Measurements from ENCODE around the gene EFS. TPM values are rescaled to one million over a fixed set of nuclear protein-coding genes. Genes with fewer than 3 reads are reported as not detected.
A peak's percentile ranks its signal among the peaks of the same experiment; 100 is the strongest.

The EFS gene
- total RNA-seq, 1 donor from 2014 or later = 15.5 TPM

- DNase-seq (ENCODE audit: low spot score) = peak; percentile 93
Measured at GRCh38 chr14:23306412-23307145, 58.4 kb downstream of the EFS start, which contains the start of gene BCL2L2. Gene BCL2L2, plus strand, starts transcription at chr14:23306833. Its CDS starts 935 bp downstream, at chr14:23307768.

Small RNAs within 50 kb of the gene (microRNA-seq; reads per million reads assigned to microRNA genes)
- gene MIR208A (ENCODE audit: borderline number of aligned reads) = 16.7 reads per million, percentile 15 among the genes with 10 or more reads in this experiment

Other genes starting within 250 kb of the EFS start
- not detected for gene CEBPE, start 245.9 kb downstream of the EFS start, total RNA-seq
- gene SLC7A8, start 181.5 kb downstream of the EFS start, total RNA-seq = 33.4 TPM
- not detected for gene RNF212B, start 127.2 kb downstream of the EFS start, total RNA-seq
- 6.8 TPM for gene HOMEZ, start 79.0 kb downstream of the EFS start, total RNA-seq
- 8.0 TPM for gene PPP1R3E, start 62.3 kb downstream of the EFS start, total RNA-seq
- gene BCL2L2, start 58.3 kb downstream of the EFS start, total RNA-seq = 60.1 TPM
- 129 TPM for gene PABPN1, start 43.7 kb downstream of the EFS start, total RNA-seq
- 7.0 TPM for gene SLC22A17, start 12.3 kb downstream of the EFS start, total RNA-seq
- not detected for gene IL25, start 7.6 kb upstream of the EFS start, total RNA-seq
- gene CMTM5, start 11.9 kb upstream of the EFS start, total RNA-seq = not detected
- not detected for gene MYH6, start 43.1 kb upstream of the EFS start, total RNA-seq
- gene MYH7, start 70.5 kb upstream of the EFS start, total RNA-seq = not detected
- 29.7 TPM for gene NGDN, start 104.5 kb upstream of the EFS start, total RNA-seq
- 3.1 TPM for gene ZFHX2, start 186.6 kb upstream of the EFS start, total RNA-seq
- 16.7 TPM for gene THTPA, start 191.1 kb upstream of the EFS start, total RNA-seq
- gene AP1G2, start 202.6 kb upstream of the EFS start, total RNA-seq = 32.8 TPM
- gene JPH4, start 213.6 kb upstream of the EFS start, total RNA-seq = 1.1 TPM